8988T (cell line): Measurements from ENCODE around the gene ITSN1.

Source experiments
- DNase-seq: peaks from one replicate; pipeline ENCODE4 v3.0.0; 2011

ITSN1 gene

GRCh38 chr21:33869873-33870272 is 227.6 kb downstream of the ITSN1 start:
- no peak for DNase-seq

- no peak for DNase-seq
Measured at GRCh38 chr21:33870768-33871167, 228.5 kb downstream of the ITSN1 start.

GRCh38 chr21:33871171-33871570 is 228.9 kb downstream of the ITSN1 start:
- no peak for DNase-seq

- DNase-seq, result no peak
Measured at GRCh38 chr21:33872881-33873515, 230.7 kb downstream of the ITSN1 start.

- no peak for DNase-seq
Measured at GRCh38 chr21:33874161-33874560, 231.9 kb downstream of the ITSN1 start.

GRCh38 chr21:33875026-33875695 is 232.9 kb downstream of the ITSN1 start:
- no peak for DNase-seq

GRCh38 chr21:33878824-33879223 is 236.5 kb downstream of the ITSN1 start:
- no peak for DNase-seq

GRCh38 chr21:33880626-33881025 is 238.3 kb downstream of the ITSN1 start:
- DNase-seq, result no peak

GRCh38 chr21:33881689-33882440 is 239.6 kb downstream of the ITSN1 start:
- no peak for DNase-seq

GRCh38 chr21:33883118-33883517 is 240.8 kb downstream of the ITSN1 start:
- DNase-seq, result no peak

- DNase-seq, result no peak
Measured at GRCh38 chr21:33884376-33885171, 242.3 kb downstream of the ITSN1 start.

- no peak for DNase-seq
Measured at GRCh38 chr21:33885172-33885514, 242.8 kb downstream of the ITSN1 start.

- no peak for DNase-seq
Measured at GRCh38 chr21:33886321-33886720, 244.0 kb downstream of the ITSN1 start.

- DNase-seq, result no peak
Measured at GRCh38 chr21:33890187-33890586, 247.9 kb downstream of the ITSN1 start.

- no peak for DNase-seq
Measured at GRCh38 chr21:33892853-33893252, 250.6 kb downstream of the ITSN1 start.

- no peak for DNase-seq
Measured at GRCh38 chr21:33893917-33894316, 251.6 kb downstream of the ITSN1 start.

- DNase-seq, result peak; percentile 45
Measured at GRCh38 chr21:33894736-33895288, 252.5 kb downstream of the ITSN1 start.

- no peak for DNase-seq
Measured at GRCh38 chr21:33895356-33895755, 253.1 kb downstream of the ITSN1 start.

- DNase-seq, result no peak
Measured at GRCh38 chr21:33896691-33897090, 254.4 kb downstream of the ITSN1 start.

- no peak for DNase-seq
Measured at GRCh38 chr21:33897098-33897497, 254.8 kb downstream of the ITSN1 start.

- DNase-seq, result no peak
Measured at GRCh38 chr21:33897739-33898138, 255.4 kb downstream of the ITSN1 start.

GRCh38 chr21:33898586-33898985 is 256.3 kb downstream of the ITSN1 start:
- no peak for DNase-seq

- no peak for DNase-seq
Measured at GRCh38 chr21:33899199-33899598, 256.9 kb downstream of the ITSN1 start.
